Stimulated activated CD4-positive, alpha-beta T cell treated with anti-CD3 and anti-CD28 coated beads, Interleukin-2, amount 100 ng/mL, for 4 hours (primary cell): ENCODE data around the gene IMMP1L.

ENCODE experiments used
- DNase-seq: peaks from one replicate; pipeline ENCODE4 v3.0.0-alpha.2; 2020; ENCODE audit warnings: low read depth

The IMMP1L gene

DNA sequence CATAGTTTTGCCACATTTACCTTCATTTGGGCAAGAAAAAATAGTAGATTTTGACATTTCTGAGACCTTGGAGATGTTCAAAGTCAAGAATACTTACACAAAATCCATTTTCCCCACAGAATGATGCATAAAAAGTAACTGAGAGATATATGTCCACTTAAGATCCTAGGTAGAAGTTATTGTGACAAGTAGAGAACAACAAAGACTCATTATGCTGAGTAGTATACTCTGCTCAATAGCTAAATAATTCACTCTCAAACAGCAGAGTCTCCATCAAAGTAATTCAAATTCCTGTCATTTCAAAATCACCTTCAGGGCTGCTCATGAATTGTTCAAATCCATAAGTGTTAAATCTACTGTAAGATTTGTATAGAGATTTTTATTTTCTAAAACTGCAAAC, 35.3 kb downstream of the IMMP1L start:
- no peak for DNase-seq

DNA sequence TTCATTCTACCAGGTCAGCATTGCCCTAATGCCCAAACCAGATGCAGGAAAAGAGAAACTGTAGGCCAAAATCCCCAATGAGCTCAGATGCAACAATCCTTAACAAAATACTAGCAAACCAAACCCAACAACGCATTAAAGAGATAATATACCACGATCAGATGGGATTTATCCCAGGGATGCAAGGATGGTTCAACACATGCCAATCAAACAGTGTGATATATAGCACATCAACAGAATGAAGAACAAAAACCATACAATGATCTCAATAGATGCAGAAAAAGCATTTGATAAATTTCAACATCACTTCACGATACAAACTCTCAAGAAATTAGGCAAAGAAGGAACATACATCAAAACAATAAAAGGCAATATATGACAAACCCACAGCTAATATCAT, 45.0 kb downstream of the IMMP1L start:
- no peak for DNase-seq

DNA sequence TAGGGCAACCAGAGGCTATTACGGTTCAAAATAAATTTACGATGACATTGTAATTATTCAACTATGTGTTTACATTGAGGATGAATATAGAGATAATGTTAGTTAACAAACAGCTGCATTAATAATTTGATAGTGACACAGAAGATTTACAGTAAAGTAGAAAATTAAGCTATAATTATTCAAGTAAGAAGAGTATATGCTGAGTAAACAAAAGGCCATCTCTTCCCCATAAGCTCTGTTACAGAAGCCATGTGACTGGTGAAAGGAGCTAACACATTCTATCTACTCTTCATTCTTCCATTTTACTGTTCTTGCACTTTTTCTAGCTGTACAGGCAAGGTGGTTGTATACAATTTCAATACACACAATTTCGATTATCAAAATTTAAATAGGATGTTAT, 54.2 kb downstream of the IMMP1L start:
- no peak for DNase-seq

DNA sequence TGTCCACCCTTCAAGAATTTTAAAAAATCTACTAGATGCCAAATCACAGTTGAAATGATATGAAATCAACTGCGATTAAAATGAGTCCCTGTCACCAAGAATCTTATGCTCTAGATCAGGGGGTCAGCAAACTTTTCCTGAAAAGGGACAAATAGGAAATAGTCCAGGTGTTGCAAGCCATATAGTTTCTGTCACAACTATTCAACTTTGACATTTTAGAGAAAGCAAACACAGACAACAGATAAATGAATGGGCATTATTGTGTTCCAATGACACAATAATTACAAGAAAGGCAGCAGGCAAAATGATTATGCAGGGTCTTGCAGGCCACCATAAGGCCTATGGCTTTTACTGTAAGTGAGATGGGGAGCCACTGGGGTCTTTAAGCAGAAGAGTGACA, 58.6 kb downstream of the IMMP1L start:
- no peak for DNase-seq

DNA sequence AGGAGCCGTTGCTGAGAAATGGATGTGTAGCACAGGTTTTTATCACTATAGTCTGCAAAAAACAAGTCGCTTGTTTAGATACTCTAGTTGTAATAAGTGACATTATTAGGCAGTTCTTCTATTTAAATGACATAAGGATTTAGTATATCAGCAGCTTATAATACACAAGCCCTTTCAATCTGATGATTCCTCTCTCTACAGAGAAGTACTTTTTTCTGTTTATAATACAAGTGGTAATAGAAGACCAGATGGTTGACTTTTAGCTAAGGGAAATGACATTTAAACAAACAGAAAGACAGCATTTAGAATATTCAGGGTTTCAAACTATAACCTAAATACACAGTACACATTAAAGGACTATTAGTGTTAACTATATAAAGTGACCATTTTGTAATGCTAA, 60.4 kb downstream of the IMMP1L start:
- DNase-seq: no peak

DNA sequence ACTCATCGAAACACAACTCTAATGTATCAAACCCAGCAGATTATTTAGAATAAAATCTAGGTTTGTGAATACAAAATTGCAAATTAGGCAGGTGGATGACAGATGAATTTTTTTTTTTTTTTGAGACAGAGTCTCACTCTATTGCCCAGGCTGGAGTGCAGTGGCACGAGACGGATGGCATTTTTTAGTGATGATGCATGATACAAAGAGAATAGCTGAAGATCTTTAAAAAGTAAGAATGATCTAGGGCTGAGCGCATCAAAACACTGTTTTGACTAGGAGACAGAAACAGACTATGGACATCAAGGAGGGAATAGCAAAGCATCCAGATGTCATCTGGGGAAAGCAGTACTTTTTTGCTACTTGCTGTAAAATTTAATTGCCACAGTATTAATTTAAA, 63.8 kb downstream of the IMMP1L start:
- DNase-seq: no peak

DNA sequence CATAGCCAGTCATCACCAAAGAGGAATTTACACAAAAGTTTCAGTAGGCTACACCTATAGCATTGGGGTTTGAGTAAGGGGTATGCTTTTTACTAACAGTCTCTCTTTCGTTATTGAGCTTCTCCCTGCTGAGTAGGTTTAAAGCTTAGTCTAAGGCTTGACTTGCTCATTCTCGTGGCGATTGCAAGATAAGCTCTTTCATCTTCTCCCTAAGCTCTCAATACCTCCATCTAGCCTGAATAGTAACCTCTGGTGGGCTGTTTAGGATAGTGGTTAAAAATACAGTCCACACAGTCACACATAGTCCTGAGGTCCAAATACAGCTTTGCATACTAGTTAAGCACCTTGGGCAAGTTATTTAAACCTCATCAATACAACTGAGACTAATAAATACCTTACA, 65.6 kb downstream of the IMMP1L start:
- no peak for DNase-seq

DNA sequence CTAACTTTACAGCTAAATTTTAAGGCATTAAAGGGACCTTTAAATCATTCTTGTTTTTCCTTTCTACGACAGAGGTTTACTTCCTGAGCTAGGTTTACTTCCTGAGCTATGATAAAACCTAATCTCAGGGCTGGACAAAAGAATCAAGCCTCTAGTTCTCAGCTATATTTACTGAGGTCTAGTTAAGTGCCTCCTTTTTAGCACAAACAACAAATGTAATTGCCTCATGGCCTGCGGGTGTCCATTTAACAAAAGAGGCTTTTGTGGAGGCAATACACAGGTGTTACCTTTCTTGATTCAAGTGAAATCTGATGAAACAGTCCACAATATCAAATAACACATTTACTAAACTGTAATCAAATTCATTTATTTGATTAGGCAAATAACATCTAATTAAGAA, 67.3 kb downstream of the IMMP1L start:
- no peak for DNase-seq

DNA sequence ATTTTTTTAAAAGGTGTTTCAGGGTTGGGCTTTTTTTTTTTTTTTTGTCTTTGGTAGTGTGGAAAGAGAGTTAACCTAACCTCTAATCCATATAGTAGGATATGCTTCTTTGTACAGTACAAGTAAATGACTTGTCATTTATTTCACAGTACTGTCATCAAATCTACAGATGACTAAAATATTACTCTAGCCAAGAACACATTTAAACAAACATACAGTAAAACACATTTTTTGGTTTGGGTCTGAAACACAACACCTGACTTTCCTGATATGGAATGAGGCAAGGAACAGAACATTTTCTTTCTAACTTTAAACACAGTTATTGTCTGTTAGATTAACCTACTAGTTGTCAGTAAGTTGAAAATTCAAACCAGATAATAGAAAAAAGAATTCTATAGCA, 68.1 kb downstream of the IMMP1L start:
- DNase-seq: no peak

DNA sequence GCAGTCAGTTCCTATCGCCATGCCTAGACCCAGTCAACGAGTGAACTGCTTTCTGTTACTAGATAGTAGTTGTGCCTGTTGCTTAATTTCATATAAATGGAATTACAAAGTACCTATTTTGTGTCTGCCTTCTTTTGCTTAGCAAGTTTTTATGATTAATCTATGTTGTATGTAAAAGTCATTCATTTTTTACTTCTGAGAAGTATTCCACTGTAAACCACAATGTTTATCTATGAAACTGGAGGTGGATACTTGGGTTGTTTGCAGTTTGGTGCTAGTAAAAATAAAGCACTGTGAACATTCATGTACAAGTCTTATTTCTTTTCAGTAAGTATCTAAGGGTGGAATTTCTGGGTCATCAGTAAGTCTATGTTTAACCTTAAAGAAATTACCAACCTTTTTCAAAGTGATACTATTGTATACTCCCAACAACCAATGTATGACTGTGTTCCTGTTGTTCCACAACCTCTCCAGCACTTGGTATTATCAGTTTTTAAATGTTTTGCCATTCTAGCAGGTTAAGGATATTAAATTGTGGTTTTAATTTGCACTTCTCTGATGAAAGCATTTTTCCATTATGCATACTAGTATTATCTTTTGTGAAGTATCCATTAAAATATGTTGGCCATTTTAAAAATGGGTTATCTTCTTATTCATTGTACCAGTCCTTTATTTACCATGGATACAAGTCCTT, 71.5 kb downstream of the IMMP1L start:
- no peak for DNase-seq

DNA sequence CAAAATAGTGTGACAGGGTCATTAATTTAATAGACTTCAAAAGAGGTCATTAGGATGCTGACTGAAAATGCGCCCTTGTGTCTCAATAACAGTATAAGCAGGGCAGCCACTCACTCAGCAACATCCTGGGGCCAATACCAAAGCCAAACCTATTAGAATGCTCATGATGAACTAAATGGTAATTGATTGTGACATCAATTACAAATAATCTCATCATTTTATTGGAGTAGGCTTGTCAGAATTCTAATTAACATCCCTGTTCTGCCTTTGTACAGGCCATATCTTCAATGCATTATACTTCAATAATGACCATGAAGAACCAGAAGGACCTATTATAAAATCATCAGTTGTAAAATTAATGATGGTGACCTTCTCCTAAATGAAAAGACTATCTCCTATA, 75.6 kb downstream of the IMMP1L start:
- DNase-seq: no peak

DNA sequence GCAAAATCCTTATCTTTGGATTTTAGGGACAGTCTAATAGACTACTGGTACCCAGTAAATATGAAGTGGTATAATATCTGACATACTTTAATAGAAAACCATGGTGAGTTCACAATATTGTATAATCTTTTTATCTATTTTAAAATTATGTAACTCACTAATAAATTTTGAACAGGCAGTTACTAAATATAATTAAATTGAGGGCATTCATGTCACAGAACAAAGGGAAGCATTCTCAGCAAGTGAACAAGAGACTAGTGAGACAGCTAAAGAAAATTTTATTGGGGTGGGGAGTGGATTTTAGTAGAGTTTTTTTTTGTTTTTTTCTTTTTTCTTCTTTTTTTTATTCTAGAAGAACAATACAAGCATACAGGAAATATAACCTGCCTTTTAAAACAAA, 84.8 kb downstream of the IMMP1L start:
- DNase-seq: no peak

DNA sequence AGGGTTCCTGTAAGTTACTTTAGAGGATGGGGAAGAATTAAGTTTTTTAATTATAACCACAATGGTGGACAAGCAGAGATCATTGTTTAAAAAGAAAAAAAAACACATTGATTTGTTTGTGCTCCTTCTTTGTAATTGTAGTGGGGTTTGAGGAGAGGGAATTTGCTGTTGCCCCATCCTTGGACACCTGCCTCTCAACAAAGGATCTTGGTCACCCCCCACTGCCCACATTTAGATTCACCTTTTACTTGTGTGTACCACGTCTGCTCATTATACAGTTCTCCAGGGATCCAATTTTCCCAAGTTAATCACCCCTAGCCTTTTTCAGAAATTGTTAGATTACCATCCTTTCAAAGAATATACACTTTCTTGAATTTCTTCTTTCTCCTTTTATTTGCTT, 86.7 kb downstream of the IMMP1L start:
- no peak for DNase-seq

DNA sequence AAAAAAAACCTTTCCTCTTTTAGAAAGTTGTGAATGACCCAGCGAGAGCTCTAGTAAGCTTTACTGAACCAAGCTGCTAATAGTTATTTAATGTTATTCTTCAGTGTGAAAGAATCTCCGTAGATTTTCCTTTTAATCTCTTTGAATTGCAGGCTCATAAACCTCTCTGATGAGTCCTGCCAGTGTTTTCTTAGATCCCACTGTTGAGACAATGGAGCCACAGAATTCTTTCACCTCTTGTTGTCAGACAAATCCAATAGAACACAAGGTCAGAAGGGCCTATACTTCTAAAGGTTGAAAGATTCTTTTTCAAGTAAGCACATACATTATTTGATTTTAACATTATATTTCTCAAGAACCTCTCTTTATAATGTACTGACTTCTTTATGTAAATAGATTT, 87.6 kb downstream of the IMMP1L start:
- DNase-seq: no peak

DNA sequence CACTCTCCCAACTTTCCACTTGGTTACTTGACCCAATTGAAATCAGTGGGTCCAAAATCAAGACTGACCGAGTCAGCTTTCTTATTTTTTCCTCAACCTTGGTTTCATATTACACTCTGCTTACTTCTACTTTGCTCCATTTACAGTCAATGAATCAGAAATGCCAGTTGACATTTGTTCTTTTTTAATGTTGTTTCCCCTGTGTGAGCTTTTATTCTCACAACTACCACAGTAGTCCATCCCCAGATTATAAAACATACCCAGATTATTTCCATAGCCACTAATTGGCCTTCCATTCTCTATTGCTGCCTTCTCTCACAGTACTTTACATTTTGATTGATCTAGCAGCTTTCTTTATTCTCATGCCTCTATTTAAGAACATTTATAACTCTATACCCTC, 89.8 kb downstream of the IMMP1L start:
- no peak for DNase-seq

DNA sequence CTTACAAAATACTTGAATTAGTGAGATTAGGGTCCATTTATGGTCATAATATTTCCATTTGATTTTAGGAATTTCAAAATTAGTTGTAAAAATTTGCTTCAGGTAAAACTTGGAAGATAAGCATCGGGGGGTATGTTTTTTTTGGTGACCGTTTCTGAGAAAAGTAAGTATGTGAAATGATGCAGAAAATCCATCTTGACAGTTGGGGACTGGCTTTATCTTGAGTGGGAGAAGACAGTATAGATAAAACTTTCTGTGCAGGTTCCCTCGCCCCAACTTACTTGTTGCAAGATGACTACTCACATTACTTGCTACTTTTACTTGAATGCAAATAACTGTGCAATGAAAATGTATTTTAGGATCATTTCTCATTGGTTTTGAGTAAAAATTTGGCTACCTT, 90.3 kb downstream of the IMMP1L start:
- no peak for DNase-seq

DNA sequence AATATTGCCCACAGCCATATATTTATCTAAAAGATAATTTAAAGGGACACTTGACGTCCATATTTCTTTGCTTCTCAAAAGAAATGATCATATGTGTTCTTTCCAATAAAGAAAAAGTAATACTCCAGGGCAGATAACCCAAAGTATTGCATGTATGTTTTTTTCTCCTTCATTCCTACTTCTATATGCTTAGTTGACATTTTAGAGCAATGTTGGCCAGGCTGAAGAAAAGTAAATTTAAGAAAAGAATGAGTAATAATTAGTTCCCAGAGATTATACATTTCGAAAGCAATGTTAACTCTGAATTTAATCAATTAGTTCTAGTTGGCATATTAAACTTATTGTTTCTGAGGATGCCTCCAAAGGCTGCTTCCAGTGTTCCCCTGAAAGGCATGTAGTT, 91.6 kb downstream of the IMMP1L start:
- DNase-seq: no peak

DNA sequence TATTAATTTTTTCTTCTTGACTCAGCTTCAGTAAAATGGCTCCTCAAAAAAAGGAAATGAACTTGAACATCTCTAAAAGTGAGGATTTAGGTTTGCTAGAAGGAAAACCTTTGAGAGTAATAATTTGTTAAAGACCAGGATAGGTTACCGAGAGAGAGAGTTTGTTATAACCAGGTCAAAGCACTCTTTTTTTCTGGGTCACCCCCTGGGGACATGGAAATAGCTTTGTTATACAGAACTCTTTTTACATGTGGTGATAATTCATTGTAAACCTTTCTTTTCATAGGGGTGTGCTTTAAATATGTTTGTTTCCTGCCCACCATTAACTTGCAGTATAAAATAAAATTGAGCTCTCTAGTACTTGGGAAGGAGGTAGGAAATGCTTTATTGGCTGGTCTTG, 92.1 kb downstream of the IMMP1L start:
- DNase-seq: no peak

DNA sequence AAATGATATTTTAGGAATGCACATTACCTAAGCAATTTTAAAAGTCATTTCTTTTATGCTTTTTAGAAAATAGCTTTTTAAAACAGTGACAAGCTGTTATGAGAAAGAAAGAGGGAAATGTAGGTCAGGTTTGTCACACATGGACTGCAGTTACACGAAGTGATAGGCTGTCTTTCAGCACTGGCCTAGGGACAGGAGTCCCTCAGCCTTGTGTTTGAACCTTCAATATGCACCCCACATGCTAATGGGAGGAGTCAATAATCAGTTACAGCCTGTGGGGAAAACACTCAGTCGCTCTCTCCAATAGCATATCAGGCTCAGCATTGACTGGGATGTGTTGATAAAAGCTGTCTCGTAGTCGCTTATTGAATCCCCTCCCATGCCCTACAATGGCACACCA, 94.0 kb downstream of the IMMP1L start:
- no peak for DNase-seq

DNA sequence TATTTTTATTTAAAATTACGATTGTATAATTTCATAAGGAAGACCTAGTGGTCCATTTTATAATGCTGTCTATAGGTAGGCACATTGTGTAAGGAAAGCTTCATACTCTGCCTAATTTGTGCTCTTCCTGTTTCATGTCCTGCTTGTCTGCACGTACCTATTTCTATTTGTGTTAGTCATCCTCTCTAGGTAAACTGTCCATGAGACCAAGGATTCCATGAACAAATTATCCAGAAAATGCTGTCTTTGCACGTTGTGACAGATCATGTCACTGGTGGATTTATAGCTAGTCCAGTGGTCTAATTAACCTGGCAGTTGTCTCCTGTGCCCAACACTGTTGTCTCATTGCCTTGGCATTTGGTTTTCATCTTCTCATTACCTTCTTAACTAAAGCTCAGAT, 95.1 kb downstream of the IMMP1L start:
- no peak for DNase-seq

DNA sequence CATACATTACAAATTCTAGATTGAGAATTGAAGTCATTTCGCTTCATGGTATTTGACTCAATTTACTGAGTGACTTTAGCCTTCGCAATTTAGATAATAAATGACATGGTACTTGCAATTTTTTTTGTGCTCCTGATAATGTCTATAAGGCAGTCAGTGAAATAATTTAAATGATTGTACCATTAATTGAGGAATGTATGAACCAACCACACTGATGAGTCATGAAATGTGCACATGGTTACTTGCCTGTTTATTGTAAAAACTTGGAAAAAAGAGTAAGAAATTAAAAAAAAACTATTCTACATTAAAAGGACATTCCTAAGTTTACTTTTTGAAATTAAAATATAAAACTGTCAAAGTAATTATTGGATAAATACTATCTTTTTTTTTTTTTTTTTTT, 96.5 kb downstream of the IMMP1L start:
- no peak for DNase-seq

DNA sequence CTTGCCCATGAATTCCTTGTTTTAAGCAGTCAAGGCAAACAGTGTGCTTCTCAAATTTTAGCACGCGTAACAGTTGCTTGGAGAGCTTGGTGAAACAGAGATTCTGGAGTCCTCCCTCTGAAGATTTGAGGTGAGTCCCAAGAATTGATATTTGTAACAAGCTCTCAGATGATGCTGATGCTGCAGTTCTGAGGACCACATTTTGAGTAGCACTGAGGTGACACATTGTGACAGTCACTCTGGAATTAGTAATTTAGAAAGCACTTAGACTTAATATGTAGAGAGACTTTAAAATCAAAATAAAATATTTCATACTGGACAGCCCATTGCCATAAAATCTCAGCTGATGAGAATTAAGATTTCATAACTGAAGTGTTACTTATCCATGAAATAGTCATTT, 101.2 kb downstream of the IMMP1L start:
- DNase-seq: no peak

DNA sequence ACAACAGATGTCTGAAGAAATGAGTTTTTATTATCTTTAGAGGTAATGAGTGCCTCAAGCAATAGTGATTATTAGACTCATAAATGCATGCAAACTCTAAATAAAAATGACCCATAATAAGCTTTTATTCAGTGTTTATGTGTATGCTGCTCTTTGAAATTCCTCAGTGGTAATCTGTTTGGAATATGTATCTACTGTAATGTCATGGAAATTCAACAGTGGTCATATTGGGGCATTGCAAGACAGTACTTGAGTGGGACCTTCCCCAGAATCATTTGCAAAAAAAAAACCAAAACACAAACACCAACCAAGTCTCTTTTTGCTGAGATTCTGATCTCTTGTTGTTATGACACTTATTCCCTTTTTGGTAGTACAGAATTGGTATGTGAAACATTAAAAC, 104.8 kb downstream of the IMMP1L start:
- no peak for DNase-seq

DNA sequence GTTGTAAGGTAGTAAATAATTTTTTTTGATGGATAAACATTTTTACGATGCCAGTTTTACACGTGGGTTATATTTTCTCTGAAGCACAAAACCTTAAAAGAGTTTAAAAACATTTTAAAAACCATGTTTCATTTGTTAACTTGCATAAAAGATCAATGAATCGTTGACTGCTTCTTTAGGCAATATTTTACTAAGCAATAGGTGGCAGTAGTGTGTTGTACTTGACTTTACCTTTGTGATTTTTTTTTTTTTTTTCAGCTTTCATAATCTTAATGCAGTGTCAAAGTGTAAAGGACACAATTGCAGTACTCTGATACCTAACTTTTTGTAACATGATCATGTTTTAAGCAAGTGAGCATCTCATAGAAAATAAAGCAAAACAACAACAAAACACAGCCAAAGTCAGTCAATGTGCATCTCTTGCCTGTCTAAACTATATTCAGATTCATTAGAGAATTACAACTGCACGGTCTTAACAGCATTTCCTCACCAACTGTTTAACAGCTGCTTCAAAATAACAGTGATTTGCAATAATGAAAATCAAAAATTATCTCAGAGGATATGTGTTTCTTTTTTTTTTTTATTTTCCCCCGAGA, 112.1 kb downstream of the IMMP1L start:
- DNase-seq: no peak
